DMS 273 treated with DMSO at 0.1 percent for 48 hours (cell line): ENCODE data around the gene RHOBTB1.
"Not testable (repeated sequence)": the region's sequence is repeated elsewhere in the genome, so short reads cannot be mapped to it uniquely, and the experiment has no call there.

Experiments
- DNase-seq: peaks from one replicate; lab custom pipeline; 2025; lab: John Stamatoyannopoulos, UW

RHOBTB1 gene

GRCh38 chr10:60906825-60907224 lies 37.2 kb downstream of the RHOBTB1 start:
- not testable (repeated sequence) for DNase-seq

- DNase-seq = no peak
These were observed 37.6 kb downstream of the RHOBTB1 start for GRCh38 chr10:60906411-60906810.

GRCh38 chr10:60905580-60905979 lies 38.4 kb downstream of the RHOBTB1 start:
- no peak for DNase-seq

- no peak for DNase-seq
These were observed 40.9 kb downstream of the RHOBTB1 start for GRCh38 chr10:60903096-60903495.

- no peak for DNase-seq
These were observed 42.3 kb downstream of the RHOBTB1 start for GRCh38 chr10:60901561-60902235.

- no peak for DNase-seq
These were observed 44.7 kb downstream of the RHOBTB1 start for GRCh38 chr10:60899266-60899665.

- DNase-seq = no peak
These were observed 45.7 kb downstream of the RHOBTB1 start for GRCh38 chr10:60898321-60898720.

GRCh38 chr10:60896810-60897209 lies 47.2 kb downstream of the RHOBTB1 start:
- no peak for DNase-seq

- no peak for DNase-seq
These were observed 48.0 kb downstream of the RHOBTB1 start for GRCh38 chr10:60896033-60896432.

GRCh38 chr10:60894786-60895185 lies 49.2 kb downstream of the RHOBTB1 start:
- no peak for DNase-seq

GRCh38 chr10:60893231-60893630 lies 50.8 kb downstream of the RHOBTB1 start:
- DNase-seq = no peak

- no peak for DNase-seq
These were observed 51.4 kb downstream of the RHOBTB1 start for GRCh38 chr10:60892571-60892970.

GRCh38 chr10:60890811-60891210 lies 53.2 kb downstream of the RHOBTB1 start:
- DNase-seq = no peak

- no peak for DNase-seq
These were observed 60.8 kb downstream of the RHOBTB1 start for GRCh38 chr10:60883187-60883586.

GRCh38 chr10:60878224-60878623 lies 65.8 kb downstream of the RHOBTB1 start:
- no peak for DNase-seq

- no peak for DNase-seq
These were observed 66.2 kb downstream of the RHOBTB1 start for GRCh38 chr10:60877777-60878120.

- no peak for DNase-seq
These were observed 66.8 kb downstream of the RHOBTB1 start for GRCh38 chr10:60877061-60877776.

GRCh38 chr10:60873758-60874157 lies 70.2 kb downstream of the RHOBTB1 start:
- DNase-seq = no peak

- no peak for DNase-seq
These were observed 71.5 kb downstream of the RHOBTB1 start for GRCh38 chr10:60872451-60872850.

- DNase-seq = no peak
These were observed 72.8 kb downstream of the RHOBTB1 start for GRCh38 chr10:60871215-60871614.

- DNase-seq = no peak
These were observed 73.2 kb downstream of the RHOBTB1 start for GRCh38 chr10:60870803-60871202.

GRCh38 chr10:60870416-60870728 lies 73.6 kb downstream of the RHOBTB1 start:
- DNase-seq = no peak

GRCh38 chr10:60869652-60870415 lies 74.2 kb downstream of the RHOBTB1 start:
- DNase-seq = no peak
